Measurements from ENCODE around the gene ARFIP1.

- TF ChIP-seq POLR2A (IDR thresholded peaks at IDR 0.05): no peak
- TF ChIP-seq CTCF (IDR thresholded peaks at IDR 0.05): no peak
- TF ChIP-seq POLR2AphosphoS5 (IDR thresholded peaks at IDR 0.05): no peak
- TF ChIP-seq EP300 (IDR thresholded peaks at IDR 0.05): no peak
Measured at GRCh38 chr4:152847376-152847775, 67.6 kb downstream of the ARFIP1 start.
